OCI-LY7 (cell line): ENCODE results near the gene PALB2. TPM values are rescaled to one million over a fixed set of nuclear protein-coding genes. Genes with fewer than 3 reads are reported as not detected.
"Not testable (repeated sequence)": the region's sequence is repeated elsewhere in the genome, so short reads cannot be mapped to it uniquely, and the experiment has no call there.

ENCODE experiments used
- BruUV-seq: library from RNA; stranded (reverse); fragments of 400-500 nt; replicated peaks from 2 replicates; lab custom pipeline; 2021; lab: Mats Ljungman, UMichigan
- CTCF ChIA-PET: fragments of 300-600 bp; sonication (Branson Sonifier 250); formaldehyde crosslinking; loops from one replicate; lab custom pipeline; 2022; ENCODE audit warnings: antibody characterized with exemption; ENCODE audit not compliant: unreplicated experiment; lab: Charles Lee
- POLR2A ChIA-PET: fragments of 300-600 bp; sonication (Branson Sonifier 250); formaldehyde crosslinking; loops from one replicate; lab custom pipeline; 2022; ENCODE audit warnings: antibody characterized with exemption; lab: Charles Lee
- DNase-seq: peaks from one replicate; pipeline ENCODE4 v3.0.0-alpha.2; 2015; ENCODE audit warnings: low spot score
- H2AFZ ChIP-seq: fragments of 200-600 bp; sonication (generic), shearing (Covaris generic); 2 replicates; pipeline ENCODE4 v1.6.1; 2014; ENCODE audit warnings: mild to moderate bottlenecking, antibody characterized with exemption, low read length, moderate library complexity
- H3K27ac ChIP-seq: fragments of 200-600 bp; sonication (generic); 2 replicates; pipeline ENCODE4 v1.5.1; 2014; ENCODE audit warnings: mixed run types, low read depth, mild to moderate bottlenecking, moderate library complexity, low read length, inconsistent platforms; ENCODE audit not compliant: poor library complexity, severe bottlenecking
- H3K36me3 ChIP-seq: fragments of 200-600 bp; sonication (generic); 2 replicates; pipeline ENCODE4 v1.6.1; 2014; ENCODE audit warnings: mild to moderate bottlenecking, antibody characterized with exemption, low read length, moderate library complexity, mixed read lengths; ENCODE audit not compliant: insufficient read depth
- H3K4me1 ChIP-seq: fragments of 200-600 bp; sonication (generic); 2 replicates; pipeline ENCODE4 v1.5.1; 2014; ENCODE audit warnings: mild to moderate bottlenecking, low read length; ENCODE audit not compliant: insufficient read depth, poor library complexity, severe bottlenecking
- H3K4me2 ChIP-seq: fragments of 200-600 bp; sonication (generic); 2 replicates; pipeline ENCODE4 v1.6.1; 2014; ENCODE audit warnings: mild to moderate bottlenecking, low read length
- H3K4me3 ChIP-seq: fragments of 200-600 bp; sonication (generic); 2 replicates; pipeline ENCODE4 v1.5.1; 2014; ENCODE audit warnings: mild to moderate bottlenecking, low read depth, low read length; ENCODE audit not compliant: poor library complexity, severe bottlenecking
- H3K79me2 ChIP-seq: fragments of 200-600 bp; sonication (generic); 2 replicates; pipeline ENCODE4 v1.6.1; 2016; ENCODE audit warnings: low read depth, mild to moderate bottlenecking, low read length, moderate library complexity, mixed read lengths; ENCODE audit not compliant: insufficient read depth
- H3K9me2 ChIP-seq: fragments of 200-600 bp; sonication (generic); 2 replicates; pipeline ENCODE4 v1.6.1; 2016; ENCODE audit warnings: mild to moderate bottlenecking, low read length, mixed read lengths; ENCODE audit not compliant: insufficient read depth
- H3K9me3 ChIP-seq: fragments of 200-600 bp; sonication (generic); 2 replicates; pipeline ENCODE4 v1.6.1; 2014; ENCODE audit warnings: mild to moderate bottlenecking, mixed run types, low read length, mixed read lengths
- H4K20me1 ChIP-seq: fragments of 200-600 bp; sonication (generic); 2 replicates; pipeline ENCODE4 v1.6.1; 2014; ENCODE audit warnings: mild to moderate bottlenecking, antibody characterized with exemption, low read length, moderate library complexity, mixed read lengths; ENCODE audit not compliant: insufficient read depth
- EZH2phosphoT487 ChIP-seq: fragments of 200-600 bp; sonication (generic); IDR thresholded peaks from 2 replicates; pipeline ENCODE4 v1.6.1; 2018; ENCODE audit warnings: low read depth, borderline replicate concordance, mild to moderate bottlenecking, mixed run types, antibody characterized with exemption, low read length, moderate library complexity, mixed read lengths
- intact Hi-C: fragments of 100-400 bp; cut with micrococcal nuclease; formaldehyde crosslinking; loops from one replicate; pipeline ENCODE4 v1.10.0; 2022; ENCODE audit not compliant: unreplicated experiment
- total RNA-seq, 2 experiments: library from RNA; depleted of rRNA in 1 of 2; stranded (reverse); fragments of >200 nt in 1 of 2; shearing (Covaris generic) in 1 of 2; gene quantifications; 2 replicates each; pipeline ENCODE4 v1.2.3, GENCODE V29; 2014 to 2022
- TF ChIP-seq, protein P1 (sequence below): fragments of 200-600 bp; sonication (generic); conservative IDR thresholded peaks from 2 replicates; pipeline ENCODE4 v1.5.1; 2014; ENCODE audit warnings: mild to moderate bottlenecking, antibody characterized with exemption, low read length, moderate library complexity, mixed read lengths

The PALB2 gene
- total RNA-seq, 2 experiments from 2014 or later: 16.6 to 35.1 TPM

DNA sequence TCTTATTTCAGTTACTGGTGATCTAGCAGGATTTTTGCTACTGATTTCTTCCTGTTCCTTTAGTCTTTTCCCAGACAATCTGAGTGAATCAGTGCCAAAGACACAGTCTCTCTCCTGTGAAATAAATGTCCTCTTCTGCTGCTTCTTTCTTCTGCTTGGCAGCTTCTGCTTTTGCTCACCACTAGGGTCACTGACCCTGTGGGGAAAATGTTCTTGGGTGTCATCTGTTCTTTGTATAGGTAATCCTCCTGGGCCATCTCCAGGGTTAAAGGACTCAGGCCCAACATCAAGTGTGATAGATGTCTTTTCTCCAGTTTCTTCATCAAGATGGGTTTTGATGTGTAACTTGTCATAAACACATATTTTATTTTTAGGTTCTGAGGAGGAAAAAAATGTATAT lies 5.2 kb downstream of the PALB2 start:
- POLR2A ChIA-PET: no interaction called here
- peaks cover 34% of the 10 kb centered on the region for H3K79me2 ChIP-seq
- TF ChIP-seq, protein P1, sequence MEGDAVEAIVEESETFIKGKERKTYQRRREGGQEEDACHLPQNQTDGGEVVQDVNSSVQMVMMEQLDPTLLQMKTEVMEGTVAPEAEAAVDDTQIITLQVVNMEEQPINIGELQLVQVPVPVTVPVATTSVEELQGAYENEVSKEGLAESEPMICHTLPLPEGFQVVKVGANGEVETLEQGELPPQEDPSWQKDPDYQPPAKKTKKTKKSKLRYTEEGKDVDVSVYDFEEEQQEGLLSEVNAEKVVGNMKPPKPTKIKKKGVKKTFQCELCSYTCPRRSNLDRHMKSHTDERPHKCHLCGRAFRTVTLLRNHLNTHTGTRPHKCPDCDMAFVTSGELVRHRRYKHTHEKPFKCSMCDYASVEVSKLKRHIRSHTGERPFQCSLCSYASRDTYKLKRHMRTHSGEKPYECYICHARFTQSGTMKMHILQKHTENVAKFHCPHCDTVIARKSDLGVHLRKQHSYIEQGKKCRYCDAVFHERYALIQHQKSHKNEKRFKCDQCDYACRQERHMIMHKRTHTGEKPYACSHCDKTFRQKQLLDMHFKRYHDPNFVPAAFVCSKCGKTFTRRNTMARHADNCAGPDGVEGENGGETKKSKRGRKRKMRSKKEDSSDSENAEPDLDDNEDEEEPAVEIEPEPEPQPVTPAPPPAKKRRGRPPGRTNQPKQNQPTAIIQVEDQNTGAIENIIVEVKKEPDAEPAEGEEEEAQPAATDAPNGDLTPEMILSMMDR: peak; percentile 30; the same call in 1 of the 2 replicates
- TF ChIP-seq EZH2phosphoT487: no peak

GRCh38 chr16:23634461-23635036 lies 6.6 kb downstream of the PALB2 start:
- Histone ChIP-seq H3K79me2 (peaks cover 20% of the 10 kb centered on the region; the same call in 1 of the 2 replicates), H3K4me1 (peaks cover under 1% of the 10 kb centered on the region), H3K9me2 (no peaks in the 10 kb centered on the region), H3K27ac (no peak overlapping the region), H3K36me3 (peaks cover 80% of the 10 kb centered on the region), H3K4me2 (no peak overlapping the region), H3K4me3 (no peak overlapping the region), H4K20me1 (no peaks in the 10 kb centered on the region), H2AFZ (no peak overlapping the region), H3K9me3 (no peaks in the 10 kb centered on the region)
- BruUV-seq: no TSS peak
- intact Hi-C loops: no loop called here
- no peak for DNase-seq
- TF ChIP-seq, protein P1: no peak
- no peak for TF ChIP-seq EZH2phosphoT487
- ChIA-PET CTCF (no interaction called here), POLR2A (no interaction called here)

More for the DNA sequence above, 5.2 kb downstream of the PALB2 start:
- intact Hi-C loops: no loop called here
- H3K9me2 ChIP-seq: no peaks in the 10 kb centered on the region
- no peaks in the 10 kb centered on the region for H4K20me1 ChIP-seq
- CTCF ChIA-PET: no interaction called here
- no peak for DNase-seq
- no peak overlapping the region for H3K4me3 ChIP-seq
- H3K4me1 ChIP-seq: peaks cover 6% of the 10 kb centered on the region
- BruUV-seq: no TSS peak
- no peak overlapping the region for H2AFZ ChIP-seq
- H3K36me3 ChIP-seq: peaks cover 68% of the 10 kb centered on the region
- no peak overlapping the region for H3K4me2 ChIP-seq
- H3K27ac ChIP-seq: no peak overlapping the region
- H3K9me3 ChIP-seq: no peaks in the 10 kb centered on the region

- POLR2A ChIA-PET: not testable (repeated sequence)
Measured at GRCh38 chr16:23631874-23632273, 9.2 kb downstream of the PALB2 start.

More at GRCh38 chr16:23631874-23632273, 9.2 kb downstream of the PALB2 start:
- CTCF ChIA-PET, H3K4me3 ChIP-seq, H4K20me1 ChIP-seq, H2AFZ ChIP-seq, H3K9me2 ChIP-seq, H3K27ac ChIP-seq, H3K4me1 ChIP-seq, DNase-seq, H3K9me3 ChIP-seq, BruUV-seq, intact Hi-C loops, H3K4me2 ChIP-seq: not testable (repeated sequence)
- Histone ChIP-seq H3K36me3 (peaks cover 85% of the 10 kb centered on the region), H3K79me2 (peaks cover 12% of the 10 kb centered on the region; the same call in 1 of the 2 replicates)
